Retinal pigment epithelial cell (primary cell): ENCODE data around the gene MEGF9.

Experiments used
- DNase-seq: peaks from one replicate; pipeline ENCODE4 v3.0.0-alpha.2; 2010; ENCODE audit warnings: low read depth
- H3K4me3 ChIP-seq: 2 replicates; pipeline ENCODE4 v1.5.1; 2011; ENCODE audit warnings: mild to moderate bottlenecking, low read length, control low read depth, moderate library complexity
- TF ChIP-seq, protein P1 (sequence below): conservative IDR thresholded peaks from 2 replicates; pipeline ENCODE4 v1.5.1; 2011; ENCODE audit warnings: low read depth, low read length, control low read depth, inconsistent platforms

Gene MEGF9

DNA sequence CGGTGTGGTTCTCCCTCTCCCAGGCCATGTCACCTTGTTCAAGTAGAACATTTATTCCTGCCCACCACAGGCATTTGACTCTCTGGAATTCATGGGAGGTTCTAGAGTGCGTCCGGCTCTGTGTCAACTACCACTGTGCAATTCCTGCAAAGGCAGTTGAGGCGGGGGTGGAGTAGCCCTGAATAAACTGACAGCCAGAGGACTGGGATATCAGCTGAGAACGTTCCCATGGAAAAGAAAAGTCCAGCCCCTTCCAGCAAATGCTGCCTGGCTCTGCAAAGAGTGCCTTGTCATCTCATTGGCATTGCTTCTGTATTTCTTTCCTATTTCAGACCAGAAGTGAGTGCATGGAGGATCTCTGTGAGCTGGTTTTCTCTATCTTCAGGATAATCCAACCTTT is 18.9 kb upstream of the MEGF9 start:
- H3K4me3 ChIP-seq, result no peak overlapping the region
- peak; percentile 56 for DNase-seq
- TF ChIP-seq, protein P1, sequence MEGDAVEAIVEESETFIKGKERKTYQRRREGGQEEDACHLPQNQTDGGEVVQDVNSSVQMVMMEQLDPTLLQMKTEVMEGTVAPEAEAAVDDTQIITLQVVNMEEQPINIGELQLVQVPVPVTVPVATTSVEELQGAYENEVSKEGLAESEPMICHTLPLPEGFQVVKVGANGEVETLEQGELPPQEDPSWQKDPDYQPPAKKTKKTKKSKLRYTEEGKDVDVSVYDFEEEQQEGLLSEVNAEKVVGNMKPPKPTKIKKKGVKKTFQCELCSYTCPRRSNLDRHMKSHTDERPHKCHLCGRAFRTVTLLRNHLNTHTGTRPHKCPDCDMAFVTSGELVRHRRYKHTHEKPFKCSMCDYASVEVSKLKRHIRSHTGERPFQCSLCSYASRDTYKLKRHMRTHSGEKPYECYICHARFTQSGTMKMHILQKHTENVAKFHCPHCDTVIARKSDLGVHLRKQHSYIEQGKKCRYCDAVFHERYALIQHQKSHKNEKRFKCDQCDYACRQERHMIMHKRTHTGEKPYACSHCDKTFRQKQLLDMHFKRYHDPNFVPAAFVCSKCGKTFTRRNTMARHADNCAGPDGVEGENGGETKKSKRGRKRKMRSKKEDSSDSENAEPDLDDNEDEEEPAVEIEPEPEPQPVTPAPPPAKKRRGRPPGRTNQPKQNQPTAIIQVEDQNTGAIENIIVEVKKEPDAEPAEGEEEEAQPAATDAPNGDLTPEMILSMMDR, result no peak

DNA sequence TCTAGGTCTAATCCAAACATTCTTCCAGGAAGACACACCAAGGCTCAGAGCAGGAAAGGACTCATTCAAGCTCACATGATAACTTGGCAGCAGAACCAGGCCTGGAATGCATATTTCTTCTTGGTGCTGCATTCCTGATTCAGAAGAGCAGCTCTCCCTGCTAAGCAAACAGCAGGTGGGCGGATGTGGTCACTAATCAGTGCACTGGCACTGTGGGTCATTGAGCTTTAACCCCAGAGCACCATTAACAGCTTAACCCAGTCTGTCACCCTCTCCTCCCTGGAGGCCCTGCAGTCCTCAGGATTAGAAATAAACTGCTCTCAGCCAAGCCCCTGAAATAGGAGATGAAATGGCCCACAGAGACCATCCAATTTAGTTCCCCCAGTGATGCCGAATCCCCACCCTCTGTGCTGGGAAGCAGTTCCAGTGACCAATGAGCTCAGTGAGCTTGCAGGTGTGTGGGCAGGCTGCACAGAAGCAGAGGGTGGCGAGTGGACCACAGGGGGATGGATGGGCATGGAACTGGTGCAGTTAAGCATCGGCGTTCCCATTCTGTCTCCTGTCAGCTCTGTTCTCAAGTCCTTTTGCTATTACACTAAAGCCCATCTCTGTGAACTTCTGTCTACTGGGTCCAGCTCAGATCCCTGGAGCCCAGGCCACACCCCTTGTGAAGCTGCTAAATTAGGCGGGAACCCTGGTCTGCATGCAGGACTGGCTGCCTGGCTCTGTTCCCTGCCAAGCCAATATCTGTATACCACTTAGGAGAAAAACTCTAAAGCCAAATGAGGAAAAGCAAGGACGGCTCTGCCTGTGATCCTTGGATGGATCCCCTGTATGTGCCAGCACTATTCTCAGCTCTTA is 16.6 kb upstream of the MEGF9 start:
- peak; percentile 100 for DNase-seq
- no peak overlapping the region for H3K4me3 ChIP-seq
- TF ChIP-seq, protein P1, result no peak

DNA sequence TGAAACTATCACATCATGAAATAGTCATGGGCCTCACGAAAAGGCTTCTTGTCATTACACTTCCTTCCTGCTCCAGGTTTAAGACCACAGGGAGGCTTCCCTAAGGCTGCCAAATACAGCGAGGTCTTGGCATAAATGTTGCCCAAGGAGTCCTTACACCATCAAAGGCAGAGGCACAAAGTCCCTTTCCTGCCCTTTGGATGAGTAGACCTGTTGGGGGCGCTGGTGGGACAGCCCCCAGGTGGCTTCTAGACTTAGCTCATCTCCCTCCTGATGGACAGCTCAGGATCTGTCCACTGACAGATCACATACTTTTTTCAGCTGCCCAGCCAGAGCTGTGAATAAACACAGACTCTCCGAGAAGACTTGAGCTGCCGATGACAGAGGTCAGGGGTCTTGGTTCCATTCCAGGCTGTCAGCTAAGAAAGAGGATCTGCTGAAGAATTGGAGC is 15.5 kb upstream of the MEGF9 start:
- no peak for DNase-seq
- H3K4me3 ChIP-seq, result no peak overlapping the region
- TF ChIP-seq, protein P1, result peak; percentile 37

DNA sequence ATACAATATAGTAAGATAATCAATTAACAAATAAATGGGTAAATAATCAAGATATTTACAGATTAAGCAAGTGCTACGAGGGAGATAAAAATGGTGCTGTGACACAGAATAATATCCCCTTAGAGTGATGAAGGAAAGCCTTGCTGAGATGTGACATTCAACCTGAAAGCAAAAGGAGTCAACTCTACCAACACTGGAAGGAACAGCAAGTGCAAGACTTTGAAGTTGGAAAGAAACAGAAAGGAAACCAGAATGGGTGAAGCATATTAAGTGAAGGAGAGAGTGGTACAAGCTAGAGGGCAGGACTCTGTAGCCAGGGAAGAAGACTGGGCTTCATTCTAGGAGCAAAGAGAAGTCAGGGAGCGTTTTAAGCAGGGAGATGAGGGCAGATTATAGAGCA is 12.2 kb upstream of the MEGF9 start:
- TF ChIP-seq, protein P1, result no peak
- H3K4me3 ChIP-seq, result no peak overlapping the region
- no peak for DNase-seq

DNA sequence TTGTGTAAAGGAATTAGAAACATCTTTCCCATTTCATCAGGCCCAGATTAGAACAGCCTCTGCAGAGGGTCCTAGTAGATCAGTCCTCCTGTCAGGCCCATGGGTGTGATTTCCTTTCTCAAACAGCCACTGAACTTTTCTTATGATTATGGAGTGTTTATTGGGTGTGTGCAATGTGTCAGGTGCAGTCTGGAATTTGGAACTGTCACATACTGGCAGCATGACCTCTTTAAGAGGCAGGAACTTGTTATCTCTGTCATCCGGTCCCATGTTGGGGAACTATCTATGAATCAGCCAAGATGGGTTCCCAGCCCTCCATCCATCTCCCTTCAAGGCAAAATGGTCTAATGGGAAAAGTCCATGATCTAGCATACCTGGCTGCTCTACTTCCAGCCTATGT is 11.6 kb upstream of the MEGF9 start:
- no peak for DNase-seq
- TF ChIP-seq, protein P1, result no peak
- H3K4me3 ChIP-seq, result no peak overlapping the region

DNA sequence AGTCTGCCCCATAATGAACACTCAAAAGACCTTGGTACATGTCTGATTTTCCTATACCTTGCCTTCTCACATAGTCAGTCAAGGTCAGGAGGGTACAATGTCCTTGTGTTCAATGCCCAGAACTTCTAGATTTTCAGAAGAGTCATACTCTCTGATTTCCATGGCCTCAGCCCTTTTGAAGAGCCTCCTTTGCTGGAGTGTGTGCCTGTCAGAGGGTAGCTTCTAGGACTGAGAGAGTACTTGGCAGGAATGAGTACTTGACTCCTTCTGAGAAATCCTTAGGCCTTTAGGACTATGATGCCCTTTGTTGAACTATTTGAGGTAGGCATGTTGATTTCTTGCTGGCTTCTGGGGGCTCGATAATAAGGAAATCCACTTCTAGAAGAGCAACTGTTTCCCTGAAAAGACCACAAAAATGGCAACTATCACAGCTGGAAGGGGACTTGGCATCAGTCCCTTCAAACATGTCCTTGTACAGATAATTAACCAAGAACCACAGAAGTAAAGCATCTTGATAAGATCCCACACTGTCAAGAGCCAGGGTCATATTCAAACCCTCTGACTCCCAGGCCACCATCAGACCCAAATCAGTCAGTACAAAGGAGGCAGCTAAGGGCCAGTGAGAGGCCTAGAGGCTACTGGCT is 10.6 kb upstream of the MEGF9 start:
- TF ChIP-seq, protein P1, result no peak
- no peak for DNase-seq

More for the DNA sequence above, 10.6 kb upstream of the MEGF9 start:
- no peak overlapping the region for H3K4me3 ChIP-seq
